ENCODE data around the gene BICRA. TPM values are rescaled to one million over a fixed set of nuclear protein-coding genes. Genes with fewer than 3 reads are reported as not detected.
A peak's percentile ranks its signal among the peaks of the same experiment; 100 is the strongest.

BICRA gene
- total and polyA plus RNA-seq, 9 of the 15 experiments (the other 6 are each of a cell fraction or from before 2014, with no cell fraction given): 0.01 to 8.8 (median 1.2) TPM

DNA sequence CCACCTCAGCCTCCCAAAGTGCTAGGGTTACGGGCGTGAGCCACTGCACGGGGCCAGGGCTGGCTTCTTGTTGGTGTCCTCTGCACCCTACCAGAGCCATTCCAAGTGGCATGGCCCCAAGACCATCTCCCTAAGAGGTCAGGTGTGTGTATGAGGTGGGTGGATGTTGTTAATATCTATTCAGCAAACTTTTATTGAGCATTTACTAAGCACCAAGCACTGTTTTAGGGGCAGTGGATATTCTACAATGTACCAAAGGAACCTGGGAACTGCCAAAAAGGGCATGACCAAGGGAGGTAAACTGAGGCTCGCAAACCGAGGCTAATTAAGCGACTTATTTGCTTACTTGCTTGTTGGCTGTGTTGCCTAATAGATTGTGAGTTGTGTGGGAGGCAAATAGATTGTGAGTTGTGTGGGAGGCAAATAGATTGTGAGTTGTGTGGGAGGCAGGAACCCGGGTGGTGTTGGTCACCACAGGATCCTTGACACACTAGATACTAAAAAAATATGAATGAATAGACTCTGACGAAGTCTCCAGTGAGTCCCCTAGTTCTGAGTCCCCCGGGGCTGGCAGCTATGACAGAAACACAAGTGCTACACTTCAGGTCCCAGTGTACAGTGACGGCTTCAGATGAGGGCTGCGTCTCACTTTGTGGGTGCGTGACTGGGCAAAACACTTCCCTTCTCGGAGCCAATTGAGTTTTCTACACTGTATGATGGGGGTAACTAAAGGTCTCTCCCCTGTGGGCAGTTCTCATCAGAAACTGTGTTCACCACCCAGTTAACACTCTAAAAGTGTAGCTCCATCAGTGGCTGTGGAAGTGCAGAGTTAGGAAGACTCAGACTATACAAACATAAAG is 5.0 kb upstream of the BICRA start (continued):
- peak; percentile 90 for TF ChIP-seq EGR1 (conservative IDR thresholded peaks at IDR 0.05)
- no peak for TF ChIP-seq ZNF561 (CRISPR knock-in tag; conservative IDR thresholded peaks at IDR 0.05)
- TF ChIP-seq EZH2 (IDR thresholded peaks at IDR 0.05; ENCODE audit: borderline replicate concordance, low read depth, low read length): no peak
- no peak for TF ChIP-seq PPARD (CRISPR knock-in tag; IDR thresholded peaks at IDR 0.05)
- TF ChIP-seq, protein P1, sequence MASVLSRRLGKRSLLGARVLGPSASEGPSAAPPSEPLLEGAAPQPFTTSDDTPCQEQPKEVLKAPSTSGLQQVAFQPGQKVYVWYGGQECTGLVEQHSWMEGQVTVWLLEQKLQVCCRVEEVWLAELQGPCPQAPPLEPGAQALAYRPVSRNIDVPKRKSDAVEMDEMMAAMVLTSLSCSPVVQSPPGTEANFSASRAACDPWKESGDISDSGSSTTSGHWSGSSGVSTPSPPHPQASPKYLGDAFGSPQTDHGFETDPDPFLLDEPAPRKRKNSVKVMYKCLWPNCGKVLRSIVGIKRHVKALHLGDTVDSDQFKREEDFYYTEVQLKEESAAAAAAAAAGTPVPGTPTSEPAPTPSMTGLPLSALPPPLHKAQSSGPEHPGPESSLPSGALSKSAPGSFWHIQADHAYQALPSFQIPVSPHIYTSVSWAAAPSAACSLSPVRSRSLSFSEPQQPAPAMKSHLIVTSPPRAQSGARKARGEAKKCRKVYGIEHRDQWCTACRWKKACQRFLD (CRISPR knock-in tag; IDR thresholded peaks at IDR 0.05): no peak
- no peak for TF ChIP-seq ZNF79 (CRISPR knock-in tag; IDR thresholded peaks at IDR 0.05; ENCODE audit: low read depth)
- TF ChIP-seq CBFA2T3 (IDR thresholded peaks at IDR 0.05): 0 out of 2 replicates have a peak, but pooled peaks have one; percentile 10
- TF ChIP-seq BDP1 (IDR thresholded peaks at IDR 0.05; ENCODE audit: insufficient read depth, insufficient read length): no peak

DNA sequence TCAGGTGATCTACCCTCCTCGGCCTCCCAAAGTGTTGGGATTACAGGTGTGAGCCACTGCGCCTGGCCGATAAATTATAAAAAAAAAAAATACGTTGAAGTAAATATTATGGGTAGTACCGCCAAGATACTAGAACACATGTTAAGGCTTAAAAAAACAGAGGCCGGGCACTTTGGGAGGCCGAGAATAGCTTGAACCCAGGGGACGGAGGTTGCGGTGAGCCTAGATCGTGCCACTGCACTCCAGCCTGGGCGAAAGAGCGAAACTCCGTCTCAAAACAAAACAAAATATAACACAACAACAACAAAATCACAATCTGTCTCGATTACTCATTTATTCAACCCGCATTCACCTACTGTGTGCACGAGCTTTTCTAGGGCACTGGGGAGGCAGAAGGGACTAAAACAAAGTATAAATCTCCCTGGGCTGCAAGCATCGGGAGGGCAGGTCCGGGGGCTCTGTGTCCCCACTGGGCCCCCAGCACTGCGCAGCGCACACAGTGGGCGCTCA is 1.3 kb upstream of the BICRA start:
- H2AFZ ChIP-seq (ENCODE audit: low read depth, low read length): peak overlapping the region; percentile 92
- POLR2A ChIA-PET: interaction anchor here (0.8 to 1.0 kb wide), 2 partner anchors 58 to 59 kb away, joined by 3 read pairs; no protein-coding TSS in a partner anchor
- intact Hi-C loops (cut with micrococcal nuclease): loop anchor here (10.0 kb wide), 1 partner anchor 163 kb away; no protein-coding TSS in a partner anchor
- TF ChIP-seq ATF1 (CRISPR knock-in tag; IDR thresholded peaks at IDR 0.05) (no peak), ATF1 (tag; IDR thresholded peaks at IDR 0.05) (no peak), POLR3A (IDR thresholded peaks at IDR 0.05; ENCODE audit: borderline replicate concordance, extremely low read depth, insufficient read depth, insufficient read length) (no peak), ERF (CRISPR knock-in tag; IDR thresholded peaks at IDR 0.05) (no peak), GABPA (tag; conservative IDR thresholded peaks at IDR 0.05; ENCODE audit: low read depth) (no peak), ETV6 (IDR thresholded peaks at IDR 0.05; ENCODE audit: borderline replicate concordance in 1 of 2, low read depth in 2 of 2, low read length in 1 of 2) (0 out of 4 replicates have a peak, but pooled peaks of 1 of the 2 experiments have one; percentile 45), ETV6 (CRISPR knock-in tag; IDR thresholded peaks at IDR 0.05; ENCODE audit: borderline replicate concordance) (no peak)
- TF ChIP-seq, protein P2, sequence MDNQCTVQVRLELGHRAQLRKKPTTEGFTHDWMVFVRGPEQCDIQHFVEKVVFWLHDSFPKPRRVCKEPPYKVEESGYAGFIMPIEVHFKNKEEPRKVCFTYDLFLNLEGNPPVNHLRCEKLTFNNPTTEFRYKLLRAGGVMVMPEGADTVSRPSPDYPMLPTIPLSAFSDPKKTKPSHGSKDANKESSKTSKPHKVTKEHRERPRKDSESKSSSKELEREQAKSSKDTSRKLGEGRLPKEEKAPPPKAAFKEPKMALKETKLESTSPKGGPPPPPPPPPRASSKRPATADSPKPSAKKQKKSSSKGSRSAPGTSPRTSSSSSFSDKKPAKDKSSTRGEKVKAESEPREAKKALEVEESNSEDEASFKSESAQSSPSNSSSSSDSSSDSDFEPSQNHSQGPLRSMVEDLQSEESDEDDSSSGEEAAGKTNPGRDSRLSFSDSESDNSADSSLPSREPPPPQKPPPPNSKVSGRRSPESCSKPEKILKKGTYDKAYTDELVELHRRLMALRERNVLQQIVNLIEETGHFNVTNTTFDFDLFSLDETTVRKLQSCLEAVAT (IDR thresholded peaks at IDR 0.05): peak in 1 of 2 experiments; percentile 84; a peak in 2 of 4 replicates

More for the DNA sequence above, 1.3 kb upstream of the BICRA start:
- peak overlapping the region; percentile 100 for H3K4me3 ChIP-seq
- H3K27ac ChIP-seq (ENCODE audit: extremely low read depth, low read depth, low read length): peak overlapping the region; percentile 89; the same call in 2 of the 3 replicates
- in situ Hi-C loops (cut with MboI): no loop called here
- H3K9me1 ChIP-seq (ENCODE audit: control insufficient read depth, insufficient read depth, low read length): no peaks in the 10 kb centered on the region
- no peaks in the 10 kb centered on the region for H3K27me3 ChIP-seq (ENCODE audit: control insufficient read depth in 2 of 2, insufficient read depth in 2 of 2, low read length in 2 of 2)
- no TSS peak for BruUV-seq (replicated peaks)
- WGBS (ENCODE audit: insufficient coverage, low coverage, missing lambda C conversion rate): 48% methylated on average over 21 of the region's 21 CpGs
- H3K4me2 ChIP-seq (ENCODE audit: insufficient read depth, low read length): peak overlapping the region; percentile 93
- DNase-seq (ENCODE audit: extremely low read depth in 1 of 4, low spot score in 3 of 4) (no peak), ATAC-seq (no peak), FAIRE-seq (no peak)
- H4K20me1 ChIP-seq (replicated peaks; ENCODE audit: control insufficient read depth, insufficient read depth, low read length): peaks cover 11% of the 10 kb centered on the region; the same call in 1 of the 2 replicates
- H3K36me3 ChIP-seq (ENCODE audit: control insufficient read depth, insufficient read depth, low read length): no peaks in the 10 kb centered on the region; the same call in 2 of the 3 replicates
- CTCF ChIA-PET (ENCODE audit: low intra/inter-chr PET ratio): no interaction called here
- H3K79me2 ChIP-seq (ENCODE audit: control insufficient read depth, insufficient read depth, low read length): peaks cover 42% of the 10 kb centered on the region
- peaks cover 8 to 26% of the 10 kb centered on the region in 2 experiments; a peak in 4 of 5 replicates for H3K4me1 ChIP-seq (replicated peaks in 1 of 2; ENCODE audit: control insufficient read depth in 2 of 2, insufficient read depth in 2 of 2, low read length in 2 of 2)
- peak overlapping the region; percentile 82 to 94 for H3K9ac ChIP-seq (ENCODE audit: insufficient read depth in 1 of 2, low read depth in 2 of 2, low read length in 2 of 2)
- H3K9me3 ChIP-seq (replicated peaks; ENCODE audit: control insufficient read depth, insufficient read depth, low read depth, low read length): no peaks in the 10 kb centered on the region

Measured in K562 (cell line).